Fibroblast of lung (primary cell): ENCODE measurements around the gene HS3ST3B1. TPM values are rescaled to one million over a fixed set of nuclear protein-coding genes. Genes with fewer than 3 reads are reported as not detected.

Experiments
- DNase-seq, 2 donors: peaks; one replicate each; pipeline versions ENCODE4 v3.0.0 to v3.0.0-alpha.2; 2010; ENCODE audit warnings: low read depth in 2 of 2
- H2AFZ ChIP-seq: 2 replicates; pipeline ENCODE4 v1.5.1; 2012; ENCODE audit warnings: low read length, control low read depth, inconsistent platforms
- H3K27ac ChIP-seq: 2 replicates; pipeline ENCODE4 v1.5.1; 2011; ENCODE audit warnings: low read length, control low read depth; ENCODE audit not compliant: insufficient read depth
- H3K27me3 ChIP-seq: 2 replicates; pipeline ENCODE4 v1.5.1; 2011; ENCODE audit warnings: mild to moderate bottlenecking, low read length; ENCODE audit not compliant: control insufficient read depth, insufficient read depth
- H3K36me3 ChIP-seq: 2 replicates; pipeline ENCODE4 v1.5.1; 2011; ENCODE audit warnings: low read length; ENCODE audit not compliant: control insufficient read depth, insufficient read depth
- H3K4me1 ChIP-seq: 2 replicates; pipeline ENCODE4 v1.5.1; 2011; ENCODE audit warnings: low read length; ENCODE audit not compliant: control insufficient read depth, insufficient read depth; ENCODE audit errors: extremely low read depth
- H3K4me2 ChIP-seq: 2 replicates; pipeline ENCODE4 v1.5.1; 2011; ENCODE audit warnings: low read length, control low read depth; ENCODE audit not compliant: insufficient read depth; ENCODE audit errors: extremely low read depth
- H3K4me3 ChIP-seq, 4 experiments: fragments of 200-600 bp in 1 of 4; sonication (generic) in 1 of 4; replicated peaks in 1 of 4; 2 replicates each; pipeline ENCODE4 v1.5.1; 2011 to 2016; ENCODE audit warnings: low read length in 4 of 4, low read depth in 3 of 4, mild to moderate bottlenecking in 3 of 4, control low read depth in 2 of 4, inconsistent platforms in 1 of 4, mixed read lengths in 1 of 4; ENCODE audit not compliant: insufficient read depth in 1 of 4; ENCODE audit errors: control extremely low read depth in 1 of 4
- H3K79me2 ChIP-seq: 2 replicates; pipeline ENCODE4 v1.5.1; 2012; ENCODE audit warnings: mild to moderate bottlenecking, low read length, inconsistent platforms; ENCODE audit not compliant: control insufficient read depth, insufficient read depth
- H3K9ac ChIP-seq: 2 replicates; pipeline ENCODE4 v1.5.1; 2011; ENCODE audit warnings: mild to moderate bottlenecking, low read length, control low read depth; ENCODE audit not compliant: insufficient read depth
- H3K9me3 ChIP-seq: 2 replicates; pipeline ENCODE4 v1.5.1; 2012; ENCODE audit warnings: low read depth, low read length; ENCODE audit not compliant: control insufficient read depth, insufficient read depth
- H4K20me1 ChIP-seq: 2 replicates; pipeline ENCODE4 v1.5.1; 2011; ENCODE audit warnings: low read length; ENCODE audit not compliant: control insufficient read depth, insufficient read depth; ENCODE audit errors: extremely low read depth
- EZH2 ChIP-seq: IDR thresholded peaks from 2 replicates; pipeline ENCODE4 v1.5.1; 2012; ENCODE audit warnings: low read length, control low read depth, mild to moderate bottlenecking; ENCODE audit errors: missing control alignments
- polyA plus RNA-seq, 2 donors: library from polyadenylated mRNA; depleted of rRNA in 1 of 2; stranded (reverse) in 1 of 2; unstranded in 1 of 2; fragments of >200 nt; gene quantifications; 2 replicates each; pipeline ENCODE4 v1.2.1, GENCODE V29; 2011 to 2012; ENCODE audit warnings: missing spikeins in 1 of 2
- total RNA-seq: library from RNA; depleted of rRNA; stranded (reverse); fragments of >200 nt; gene quantifications from 2 replicates; pipeline ENCODE4 v1.2.1, GENCODE V29; 2014
- TF ChIP-seq, protein P1 (sequence below), 2 donors: IDR thresholded peaks in 1 of 2; conservative IDR thresholded peaks in 1 of 2; 1 replicate in 1 of 2; 2 replicates in 1 of 2; pipeline ENCODE4 v1.5.1; 2011 to 2012; ENCODE audit warnings: low read length in 2 of 2, control low read depth in 1 of 2, inconsistent platforms in 1 of 2, low read depth in 1 of 2, mild to moderate bottlenecking in 1 of 2

Gene HS3ST3B1
- total and polyA plus RNA-seq, 2 donors (not counting 1 experiment from before 2014, with no cell fraction given) = 3.4 to 17.2 TPM

GRCh38 chr17:14302431-14303099 is 1.7 kb downstream of the HS3ST3B1 start:
- Histone ChIP-seq H3K36me3 (peaks cover 2% of the 10 kb centered on the region), H3K4me2 (peak overlapping the region; percentile 91), H3K9me3 (no peaks in the 10 kb centered on the region), H3K79me2 (peaks cover 57% of the 10 kb centered on the region), H3K4me3 (peak overlapping the region; percentile 89 to 95 (median 94)), H3K27ac (peak overlapping the region; percentile 88), H2AFZ (peak overlapping the region; percentile 73), H3K9ac (peak overlapping the region; percentile 81), H3K27me3 (no peaks in the 10 kb centered on the region), H3K4me1 (peaks cover 5% of the 10 kb centered on the region), H4K20me1 (no peaks in the 10 kb centered on the region)
- TF ChIP-seq, protein P1, sequence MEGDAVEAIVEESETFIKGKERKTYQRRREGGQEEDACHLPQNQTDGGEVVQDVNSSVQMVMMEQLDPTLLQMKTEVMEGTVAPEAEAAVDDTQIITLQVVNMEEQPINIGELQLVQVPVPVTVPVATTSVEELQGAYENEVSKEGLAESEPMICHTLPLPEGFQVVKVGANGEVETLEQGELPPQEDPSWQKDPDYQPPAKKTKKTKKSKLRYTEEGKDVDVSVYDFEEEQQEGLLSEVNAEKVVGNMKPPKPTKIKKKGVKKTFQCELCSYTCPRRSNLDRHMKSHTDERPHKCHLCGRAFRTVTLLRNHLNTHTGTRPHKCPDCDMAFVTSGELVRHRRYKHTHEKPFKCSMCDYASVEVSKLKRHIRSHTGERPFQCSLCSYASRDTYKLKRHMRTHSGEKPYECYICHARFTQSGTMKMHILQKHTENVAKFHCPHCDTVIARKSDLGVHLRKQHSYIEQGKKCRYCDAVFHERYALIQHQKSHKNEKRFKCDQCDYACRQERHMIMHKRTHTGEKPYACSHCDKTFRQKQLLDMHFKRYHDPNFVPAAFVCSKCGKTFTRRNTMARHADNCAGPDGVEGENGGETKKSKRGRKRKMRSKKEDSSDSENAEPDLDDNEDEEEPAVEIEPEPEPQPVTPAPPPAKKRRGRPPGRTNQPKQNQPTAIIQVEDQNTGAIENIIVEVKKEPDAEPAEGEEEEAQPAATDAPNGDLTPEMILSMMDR (conservative IDR thresholded peaks at IDR 0.05 in 1 of 2, IDR thresholded peaks at IDR 0.05 in 1 of 2; ENCODE audit: low read depth in 1 of 2, low read length in 2 of 2) = peak; percentile 55 to 81
- TF ChIP-seq EZH2 = no peak
- peak; percentile 77 to 86 for DNase-seq

- Histone ChIP-seq H3K9me3 (no peaks in the 10 kb centered on the region), H3K4me2 (peak overlapping the region; percentile 91), H3K4me3 (peak overlapping the region; percentile 88 to 95 (median 92)), H3K27me3 (no peaks in the 10 kb centered on the region), H4K20me1 (no peaks in the 10 kb centered on the region), H3K27ac (peak overlapping the region; percentile 88), H3K79me2 (peaks cover 58% of the 10 kb centered on the region), H3K4me1 (peaks cover 5% of the 10 kb centered on the region), H3K9ac (peak overlapping the region; percentile 81), H3K36me3 (peaks cover 2% of the 10 kb centered on the region), H2AFZ (no peak overlapping the region)
- TF ChIP-seq, protein P1 (conservative IDR thresholded peaks at IDR 0.05 in 1 of 2, IDR thresholded peaks at IDR 0.05 in 1 of 2; ENCODE audit: low read depth in 1 of 2, low read length in 2 of 2) = no peak
- TF ChIP-seq EZH2 = no peak
- peak in 1 of 2 donors; percentile 22 for DNase-seq
These were observed 2.7 kb downstream of the HS3ST3B1 start for GRCh38 chr17:14303343-14304221.

DNA sequence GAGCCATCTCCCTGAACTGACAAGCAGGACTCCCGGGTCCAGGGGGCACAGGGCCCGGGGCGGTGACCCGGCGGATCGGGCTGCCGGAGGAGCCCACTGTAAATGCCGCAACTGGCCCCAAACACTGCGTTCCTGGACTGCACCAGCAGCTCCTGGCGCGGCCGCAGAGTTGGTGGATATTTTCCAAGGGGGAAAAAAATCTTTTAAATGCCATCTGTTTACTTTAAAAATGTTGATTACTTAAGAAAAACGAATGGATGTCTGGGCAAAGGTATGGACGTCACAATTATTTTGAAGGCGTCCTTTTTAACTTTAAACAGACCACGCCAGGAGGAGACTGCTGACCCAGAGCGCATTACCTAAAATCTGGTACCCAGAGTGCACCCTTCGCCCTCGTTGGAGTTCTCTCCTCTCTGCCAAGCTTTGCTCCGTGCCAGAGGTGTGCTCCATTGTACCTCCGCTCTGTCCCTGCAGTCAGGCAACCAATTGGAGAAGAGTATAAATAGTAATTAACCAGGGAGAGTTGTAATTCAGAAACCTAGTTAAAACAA is 3.4 kb downstream of the HS3ST3B1 start:
- Histone ChIP-seq H3K36me3 (peaks cover 2% of the 10 kb centered on the region), H3K4me1 (peaks cover 5% of the 10 kb centered on the region), H3K79me2 (peaks cover 65% of the 10 kb centered on the region), H3K27me3 (no peaks in the 10 kb centered on the region), H2AFZ (no peak overlapping the region), H3K4me3 (peak overlapping the region; percentile 51 to 95 (median 92)), H3K27ac (peak overlapping the region; percentile 88), H3K9ac (peak overlapping the region; percentile 81), H3K9me3 (no peaks in the 10 kb centered on the region), H4K20me1 (no peaks in the 10 kb centered on the region), H3K4me2 (peak overlapping the region; percentile 91)
- no peak for DNase-seq
- TF ChIP-seq, protein P1 (conservative IDR thresholded peaks at IDR 0.05 in 1 of 2, IDR thresholded peaks at IDR 0.05 in 1 of 2; ENCODE audit: low read depth in 1 of 2, low read length in 2 of 2) = no peak
- no peak for TF ChIP-seq EZH2
